ENCODE data around the gene COL23A1.

Gene COL23A1

GRCh38 chr5:178474562-178475184 is 115.5 kb downstream of the COL23A1 start:
- DNase-seq (ENCODE audit: low read depth in 2 of 2) = no peak

GRCh38 chr5:178473854-178474253 is 116.3 kb downstream of the COL23A1 start:
- no peak for DNase-seq (ENCODE audit: low read depth in 2 of 2)

- no peak for DNase-seq (ENCODE audit: low read depth in 2 of 2)
These were observed 118.1 kb downstream of the COL23A1 start for GRCh38 chr5:178472138-178472537.

- DNase-seq (ENCODE audit: low read depth in 2 of 2) = no peak
These were observed 118.5 kb downstream of the COL23A1 start for GRCh38 chr5:178471711-178472110.

GRCh38 chr5:178470760-178471025 is 119.5 kb downstream of the COL23A1 start:
- no peak for DNase-seq (ENCODE audit: low read depth in 2 of 2)

GRCh38 chr5:178469975-178470759 is 120.0 kb downstream of the COL23A1 start:
- DNase-seq (ENCODE audit: low read depth in 2 of 2) = no peak

- DNase-seq (ENCODE audit: low read depth in 2 of 2) = no peak
These were observed 120.9 kb downstream of the COL23A1 start for GRCh38 chr5:178469011-178469974.

GRCh38 chr5:178468196-178468685 is 122.0 kb downstream of the COL23A1 start:
- DNase-seq (ENCODE audit: low read depth in 2 of 2) = no peak

- DNase-seq (ENCODE audit: low read depth in 2 of 2) = no peak
These were observed 122.5 kb downstream of the COL23A1 start for GRCh38 chr5:178467568-178468195.

GRCh38 chr5:178467205-178467567 is 123.0 kb downstream of the COL23A1 start:
- DNase-seq (ENCODE audit: low read depth in 2 of 2) = no peak

DNA sequence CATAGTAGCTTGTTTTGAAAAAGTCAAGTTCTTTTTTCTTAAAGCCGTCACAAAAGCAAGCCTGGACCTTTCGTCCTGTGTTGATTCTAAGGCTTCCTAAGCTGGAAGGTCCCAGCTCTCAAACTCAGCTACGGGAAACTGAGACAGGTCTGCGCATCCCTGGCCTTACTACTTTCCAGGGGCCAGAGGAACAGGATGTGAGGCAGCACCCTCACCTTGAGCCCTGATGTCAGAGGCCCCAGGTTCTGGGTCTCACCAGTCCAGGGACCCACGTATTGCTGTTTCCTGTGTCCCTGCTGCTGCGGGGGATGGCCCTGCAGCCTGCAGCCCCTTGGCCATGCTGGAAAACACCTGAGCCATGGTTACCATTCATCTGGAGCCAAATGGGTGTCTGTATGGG is 123.9 kb downstream of the COL23A1 start:
- no peak for DNase-seq (ENCODE audit: low read depth in 2 of 2)

DNA sequence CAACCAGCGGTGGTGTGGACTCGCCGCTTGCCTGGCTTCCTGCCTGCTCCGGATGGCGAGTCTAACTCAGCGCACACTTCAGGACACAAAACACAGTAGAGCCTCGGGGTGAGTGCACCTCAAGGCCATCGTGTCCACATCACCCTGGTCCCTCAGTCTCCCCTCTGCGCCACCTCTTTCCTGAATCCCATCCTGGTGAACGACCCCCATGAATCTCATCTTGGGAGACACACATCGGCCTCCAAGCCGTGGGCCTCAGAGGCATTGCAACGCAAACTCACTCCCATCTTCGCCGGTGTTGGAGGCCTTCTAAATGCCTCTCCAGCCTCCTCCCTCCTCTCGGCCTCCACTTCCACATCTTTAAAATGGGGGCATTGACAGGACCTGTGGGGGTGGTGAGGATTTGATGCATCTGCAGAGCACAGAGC is 124.3 kb downstream of the COL23A1 start:
- DNase-seq (ENCODE audit: low read depth in 2 of 2) = no peak

DNA sequence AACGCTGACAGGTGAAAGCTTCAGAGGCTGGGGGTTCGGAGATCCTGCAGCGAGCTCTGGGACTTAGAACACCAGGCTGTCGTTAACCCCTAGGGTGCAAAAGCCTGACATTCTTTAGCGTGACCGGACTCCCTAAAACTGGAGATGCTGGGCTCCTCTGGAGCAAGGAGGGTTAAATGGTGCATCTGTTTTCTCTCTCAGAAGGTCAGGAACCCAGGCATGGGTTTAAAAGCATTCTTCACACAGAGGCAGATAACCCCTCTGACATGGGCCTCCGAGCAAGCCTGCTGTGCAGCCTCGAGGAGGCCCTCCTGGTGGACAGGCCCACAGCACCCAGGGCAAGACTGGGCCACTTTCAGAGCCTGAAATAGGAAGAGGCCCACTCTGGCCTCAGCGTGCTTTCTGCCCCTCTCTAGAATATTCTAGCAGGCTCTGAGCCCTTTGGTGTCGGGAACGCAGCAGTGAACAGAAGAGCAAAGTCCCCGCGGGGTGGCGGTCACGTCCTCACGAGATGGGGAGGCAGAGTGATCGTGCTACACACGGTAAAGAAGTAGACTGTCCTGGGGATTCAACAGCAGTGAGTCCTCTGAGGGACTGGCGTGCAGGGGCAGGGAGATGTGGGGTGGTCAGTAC is 124.8 kb downstream of the COL23A1 start:
- no peak for DNase-seq (ENCODE audit: low read depth in 2 of 2)

DNA sequence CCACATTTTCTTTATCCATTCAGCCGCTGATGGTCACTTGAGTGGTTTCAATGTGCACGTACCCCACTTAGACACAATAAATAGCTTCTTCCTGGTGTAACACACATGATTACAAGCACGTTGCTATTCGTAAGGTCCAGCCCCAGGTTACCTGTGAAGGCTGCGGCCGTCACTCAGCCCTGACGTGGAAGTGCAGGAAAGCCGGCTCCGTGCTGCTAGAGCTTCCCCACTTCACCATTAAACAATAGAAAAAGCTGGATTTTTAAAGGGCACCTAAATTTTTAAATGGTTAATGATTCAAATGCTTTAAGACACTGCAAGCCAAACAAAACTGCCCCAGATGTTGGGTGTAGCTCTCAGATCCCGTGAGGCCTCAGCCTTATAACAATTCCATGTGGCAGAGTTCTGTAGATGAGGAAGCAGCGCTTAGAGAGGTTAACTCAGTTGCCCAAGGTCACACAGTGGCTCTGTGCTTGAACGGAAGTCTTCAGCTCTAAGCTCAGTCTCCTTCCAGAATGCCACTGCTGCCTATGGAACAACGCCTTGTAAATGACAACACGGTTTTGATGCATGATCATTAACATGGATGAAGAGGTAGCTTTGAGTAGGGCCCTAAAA is 125.7 kb downstream of the COL23A1 start:
- DNase-seq (ENCODE audit: low read depth in 2 of 2) = no peak

DNA sequence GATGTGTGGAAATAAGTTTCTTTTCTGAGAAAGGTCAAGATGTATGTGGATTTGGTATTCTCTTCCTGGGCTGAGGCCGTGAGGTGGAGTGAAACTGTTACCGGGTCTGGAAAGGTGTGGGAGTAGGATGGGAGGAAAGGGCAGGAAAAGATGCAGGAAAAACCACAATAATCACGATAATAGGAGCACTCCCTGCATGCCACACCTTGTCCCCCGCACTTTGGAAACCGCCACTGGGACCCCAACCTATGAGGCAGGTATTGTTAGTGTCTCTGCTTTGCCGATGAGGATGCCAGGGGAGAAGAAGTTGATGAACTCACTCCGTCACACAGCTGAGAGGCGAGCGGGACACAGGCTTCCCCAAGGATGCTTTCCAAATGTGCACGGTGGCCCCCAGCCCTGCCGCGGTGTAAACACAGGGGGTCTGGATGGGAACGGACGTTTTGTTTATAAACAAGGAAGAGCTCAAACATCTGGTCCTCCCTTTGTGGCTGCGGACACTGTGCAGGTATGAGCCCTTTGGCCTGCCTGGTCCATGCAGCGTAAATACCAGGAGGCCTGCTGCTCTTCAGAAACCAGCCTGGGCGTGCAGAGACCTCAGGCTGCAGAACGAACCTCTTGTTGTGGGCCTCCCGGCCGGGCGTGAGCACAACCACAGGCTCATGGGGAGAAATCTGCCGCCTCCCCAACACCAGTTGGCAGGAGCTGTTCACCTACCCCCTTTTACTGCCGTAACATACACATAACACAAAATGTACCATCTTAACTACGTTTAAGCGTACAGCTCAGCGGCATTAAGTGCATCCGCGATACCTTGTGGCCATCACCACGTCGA is 126.7 kb downstream of the COL23A1 start:
- DNase-seq (ENCODE audit: low read depth in 2 of 2) = no peak

GRCh38 chr5:178462816-178463215 is 127.4 kb downstream of the COL23A1 start:
- no peak for DNase-seq (ENCODE audit: low read depth in 2 of 2)

- DNase-seq (ENCODE audit: low read depth in 2 of 2) = no peak
These were observed 128.1 kb downstream of the COL23A1 start for GRCh38 chr5:178462076-178462475.

GRCh38 chr5:178461004-178461730 is 129.0 kb downstream of the COL23A1 start:
- peak; percentile 29 to 44 for DNase-seq (ENCODE audit: low read depth in 2 of 2)

GRCh38 chr5:178460598-178460997 is 129.6 kb downstream of the COL23A1 start:
- no peak for DNase-seq (ENCODE audit: low read depth in 2 of 2)
